HepG2 (cell line): Measurements from ENCODE around the gene ZNF541. TPM values are rescaled to one million over a fixed set of nuclear protein-coding genes. Genes with fewer than 3 reads are reported as not detected.

Source experiments
- ASH2L ChIP-seq: fragments of 300-600, 200-600 bp; sonication (generic); IDR thresholded peaks from 2 replicates; pipeline ENCODE4 v1.7.0; 2017; ENCODE audit warnings: low read depth, mild to moderate bottlenecking, moderate library complexity, mixed read lengths, low read length; ENCODE audit not compliant: insufficient read length
- ATAD3A ChIP-seq: sonication (generic); formaldehyde crosslinking; IDR thresholded peaks from 2 replicates; pipeline ENCODE4 v1.4.0; 2020; ENCODE audit warnings: missing genetic modification reagents
- ELK4 ChIP-seq: sonication (generic); formaldehyde crosslinking; IDR thresholded peaks from 2 replicates; pipeline ENCODE4 v1.9.0; 2021; ENCODE audit warnings: missing genetic modification reagents, borderline replicate concordance
- HDAC6 ChIP-seq: fragments of 200-600 bp; sonication (generic); IDR thresholded peaks from 2 replicates; pipeline ENCODE4 v1.7.0; 2017; ENCODE audit warnings: mild to moderate bottlenecking, antibody characterized with exemption, low read length, low read depth
- MIXL1 ChIP-seq: IDR thresholded peaks from 2 replicates; pipeline ENCODE4 v1.6.1; 2016
- MTF2 ChIP-seq: sonication (generic); formaldehyde crosslinking; IDR thresholded peaks from 2 replicates; pipeline ENCODE4 v1.5.0; 2020; ENCODE audit warnings: missing genetic modification reagents, borderline replicate concordance
- POLR2AphosphoS5 ChIP-seq: IDR thresholded peaks from 2 replicates; pipeline ENCODE4 v1.6.1; 2012; ENCODE audit warnings: low read depth, low read length
- SP1 ChIP-seq, 2 experiments: fragments of 450-650 bp in 1 of 2; sonication (generic) in 1 of 2; formaldehyde crosslinking in 1 of 2; IDR thresholded peaks; 2 replicates each; pipeline versions ENCODE4 v1.4.0 to v1.6.1; 2016 to 2020; ENCODE audit warnings: missing genetic modification reagents in 1 of 2
- SP4 ChIP-seq: sonication (generic); formaldehyde crosslinking; IDR thresholded peaks from 2 replicates; pipeline ENCODE4 v1.8.1; 2023; ENCODE audit warnings: mild to moderate bottlenecking, missing genetic modification reagents
- TCF12 ChIP-seq, 2 experiments: fragments of 450-650 bp in 1 of 2; sonication (generic) in 1 of 2; formaldehyde crosslinking in 1 of 2; IDR thresholded peaks; 2 replicates each; pipeline versions ENCODE4 v1.6.1 to v1.8.0; 2017 to 2022; ENCODE audit warnings: antibody characterized with exemption in 1 of 2, mild to moderate bottlenecking in 1 of 2, missing genetic modification reagents in 1 of 2, moderate library complexity in 1 of 2
- ZMYM3 ChIP-seq: sonication (generic); formaldehyde crosslinking; IDR thresholded peaks from 2 replicates; pipeline ENCODE4 v1.5.1; 2020; ENCODE audit warnings: mild to moderate bottlenecking, missing genetic modification reagents
- ZNF3 ChIP-seq: IDR thresholded peaks from 2 replicates; pipeline ENCODE4 v1.7.0; 2017; ENCODE audit warnings: inconsistent platforms
- ZNF501 ChIP-seq: sonication (generic); formaldehyde crosslinking; IDR thresholded peaks from 2 replicates; pipeline ENCODE4 v1.5.1; 2020; ENCODE audit warnings: mild to moderate bottlenecking, moderate library complexity, missing genetic modification reagents
- ZNF691 ChIP-seq: sonication (generic); formaldehyde crosslinking; IDR thresholded peaks from 2 replicates; pipeline ENCODE4 v1.4.0; 2020; ENCODE audit warnings: missing genetic modification reagents, low read depth, mild to moderate bottlenecking, borderline replicate concordance
- polyA plus RNA-seq, 8 experiments: library from polyadenylated mRNA; depleted of rRNA in 3 of 8; stranded (reverse) in 7 of 8; unstranded in 1 of 8; fragments of >200 nt; fragmentation: Illumina TruSeq in 4 of 8; extraction: Trizol in 4 of 8; gene quantifications; 2 replicates each; pipeline versions ENCODE4 v1.2.1 to v1.2.3, GENCODE V29; 2011 to 2016; ENCODE audit warnings: low read depth in 4 of 8, missing spikeins in 1 of 8, mixed read lengths in 1 of 8; ENCODE audit not compliant: insufficient read depth in 1 of 8
- total RNA-seq, 5 experiments: library from RNA; depleted of rRNA; stranded (reverse); fragments of >200 nt; fragmentation: Illumina TruSeq; extraction: Trizol; gene quantifications; 2 replicates each; pipeline ENCODE4 v1.2.3, GENCODE V29; 2016; ENCODE audit warnings: low read depth in 1 of 5
- TF ChIP-seq, protein P1 (sequence below): IDR thresholded peaks from 2 replicates; pipeline ENCODE4 v1.6.1; 2016; ENCODE audit warnings: missing genetic modification reagents, missing compliant biosample characterization
- TF ChIP-seq, protein P2 (sequence below): sonication (generic); formaldehyde crosslinking; IDR thresholded peaks from 2 replicates; pipeline ENCODE4 v1.9.0; 2021; ENCODE audit warnings: missing genetic modification reagents, mild to moderate bottlenecking, borderline replicate concordance
- TF ChIP-seq, protein P3 (sequence below): sonication (generic); formaldehyde crosslinking; IDR thresholded peaks from 2 replicates; pipeline ENCODE4 v1.8.0; 2022; ENCODE audit warnings: missing genetic modification reagents, mild to moderate bottlenecking, borderline replicate concordance
- TF ChIP-seq, protein P4 (sequence below): sonication (generic); formaldehyde crosslinking; IDR thresholded peaks from 2 replicates; pipeline ENCODE4 v1.4.0; 2020; ENCODE audit warnings: missing genetic modification reagents
- TF ChIP-seq, protein P5 (sequence below): IDR thresholded peaks from 2 replicates; pipeline ENCODE4 v1.6.1; 2016; ENCODE audit warnings: mild to moderate bottlenecking

ZNF541 gene
- total and polyA plus RNA-seq, 2 of the 13 experiments (the other 11 are each of a cell fraction or from before 2014, with no cell fraction given), result 0.03 to 0.04 TPM

- TF ChIP-seq, protein P1, sequence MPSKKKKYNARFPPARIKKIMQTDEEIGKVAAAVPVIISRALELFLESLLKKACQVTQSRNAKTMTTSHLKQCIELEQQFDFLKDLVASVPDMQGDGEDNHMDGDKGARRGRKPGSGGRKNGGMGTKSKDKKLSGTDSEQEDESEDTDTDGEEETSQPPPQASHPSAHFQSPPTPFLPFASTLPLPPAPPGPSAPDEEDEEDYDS (CRISPR knock-in tag), result peak; percentile 24; the same call in 1 of the 2 replicates
- TF ChIP-seq ZNF691 (CRISPR knock-in tag) (peak; percentile 59; the same call in 1 of the 2 replicates), TCF12 (IDR thresholded peaks at IDR 0.05) (no peak), TCF12 (CRISPR knock-in tag; IDR thresholded peaks at IDR 0.05) (no peak), MIXL1 (CRISPR knock-in tag) (peak; percentile 44; the same call in 1 of the 2 replicates), ELK4 (CRISPR knock-in tag) (no peak), ZMYM3 (CRISPR knock-in tag) (peak; percentile 12; the same call in 1 of the 2 replicates), POLR2AphosphoS5 (peak; percentile 63), ATAD3A (CRISPR knock-in tag) (no peak), ASH2L (peak; percentile 34), ZNF501 (CRISPR knock-in tag) (peak; percentile 31; the same call in 1 of the 2 replicates), SP4 (CRISPR knock-in tag) (peak; percentile 86), MTF2 (CRISPR knock-in tag) (0 out of 2 replicates have a peak, but pooled peaks have one; percentile 31), HDAC6 (no peak), ZNF3 (CRISPR knock-in tag) (peak; percentile 89; the same call in 1 of the 2 replicates), SP1 (IDR thresholded peaks at IDR 0.05) (peak; percentile 64; the same call in 1 of the 2 replicates), SP1 (CRISPR knock-in tag; IDR thresholded peaks at IDR 0.05) (peak; percentile 92)
- TF ChIP-seq, protein P2, sequence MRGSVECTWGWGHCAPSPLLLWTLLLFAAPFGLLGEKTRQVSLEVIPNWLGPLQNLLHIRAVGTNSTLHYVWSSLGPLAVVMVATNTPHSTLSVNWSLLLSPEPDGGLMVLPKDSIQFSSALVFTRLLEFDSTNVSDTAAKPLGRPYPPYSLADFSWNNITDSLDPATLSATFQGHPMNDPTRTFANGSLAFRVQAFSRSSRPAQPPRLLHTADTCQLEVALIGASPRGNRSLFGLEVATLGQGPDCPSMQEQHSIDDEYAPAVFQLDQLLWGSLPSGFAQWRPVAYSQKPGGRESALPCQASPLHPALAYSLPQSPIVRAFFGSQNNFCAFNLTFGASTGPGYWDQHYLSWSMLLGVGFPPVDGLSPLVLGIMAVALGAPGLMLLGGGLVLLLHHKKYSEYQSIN (CRISPR knock-in tag), result no peak
- TF ChIP-seq, protein P3, sequence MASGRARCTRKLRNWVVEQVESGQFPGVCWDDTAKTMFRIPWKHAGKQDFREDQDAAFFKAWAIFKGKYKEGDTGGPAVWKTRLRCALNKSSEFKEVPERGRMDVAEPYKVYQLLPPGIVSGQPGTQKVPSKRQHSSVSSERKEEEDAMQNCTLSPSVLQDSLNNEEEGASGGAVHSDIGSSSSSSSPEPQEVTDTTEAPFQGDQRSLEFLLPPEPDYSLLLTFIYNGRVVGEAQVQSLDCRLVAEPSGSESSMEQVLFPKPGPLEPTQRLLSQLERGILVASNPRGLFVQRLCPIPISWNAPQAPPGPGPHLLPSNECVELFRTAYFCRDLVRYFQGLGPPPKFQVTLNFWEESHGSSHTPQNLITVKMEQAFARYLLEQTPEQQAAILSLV (CRISPR knock-in tag), result peak; percentile 76; the same call in 1 of the 2 replicates
- TF ChIP-seq, protein P4, sequence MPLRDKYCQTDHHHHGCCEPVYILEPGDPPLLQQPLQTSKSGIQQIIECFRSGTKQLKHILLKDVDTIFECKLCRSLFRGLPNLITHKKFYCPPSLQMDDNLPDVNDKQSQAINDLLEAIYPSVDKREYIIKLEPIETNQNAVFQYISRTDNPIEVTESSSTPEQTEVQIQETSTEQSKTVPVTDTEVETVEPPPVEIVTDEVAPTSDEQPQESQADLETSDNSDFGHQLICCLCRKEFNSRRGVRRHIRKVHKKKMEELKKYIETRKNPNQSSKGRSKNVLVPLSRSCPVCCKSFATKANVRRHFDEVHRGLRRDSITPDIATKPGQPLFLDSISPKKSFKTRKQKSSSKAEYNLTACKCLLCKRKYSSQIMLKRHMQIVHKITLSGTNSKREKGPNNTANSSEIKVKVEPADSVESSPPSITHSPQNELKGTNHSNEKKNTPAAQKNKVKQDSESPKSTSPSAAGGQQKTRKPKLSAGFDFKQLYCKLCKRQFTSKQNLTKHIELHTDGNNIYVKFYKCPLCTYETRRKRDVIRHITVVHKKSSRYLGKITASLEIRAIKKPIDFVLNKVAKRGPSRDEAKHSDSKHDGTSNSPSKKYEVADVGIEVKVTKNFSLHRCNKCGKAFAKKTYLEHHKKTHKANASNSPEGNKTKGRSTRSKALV, result peak; percentile 47; the same call in 1 of the 2 replicates
- TF ChIP-seq, protein P5, sequence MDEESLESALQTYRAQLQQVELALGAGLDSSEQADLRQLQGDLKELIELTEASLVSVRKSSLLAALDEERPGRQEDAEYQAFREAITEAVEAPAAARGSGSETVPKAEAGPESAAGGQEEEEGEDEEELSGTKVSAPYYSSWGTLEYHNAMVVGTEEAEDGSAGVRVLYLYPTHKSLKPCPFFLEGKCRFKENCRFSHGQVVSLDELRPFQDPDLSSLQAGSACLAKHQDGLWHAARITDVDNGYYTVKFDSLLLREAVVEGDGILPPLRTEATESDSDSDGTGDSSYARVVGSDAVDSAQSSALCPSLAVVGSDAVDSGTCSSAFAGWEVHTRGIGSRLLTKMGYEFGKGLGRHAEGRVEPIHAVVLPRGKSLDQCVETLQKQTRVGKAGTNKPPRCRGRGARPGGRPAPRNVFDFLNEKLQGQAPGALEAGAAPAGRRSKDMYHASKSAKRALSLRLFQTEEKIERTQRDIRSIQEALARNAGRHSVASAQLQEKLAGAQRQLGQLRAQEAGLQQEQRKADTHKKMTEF, result peak; percentile 78
Measured at GRCh38 chr19:47608074-47608918, 35.3 kb upstream of the ZNF541 start (continued).
